HEK293 (cell line): ENCODE results near the gene SERTAD2.

Source experiments
- CTCF ChIA-PET: fragments of 350-600 bp; formaldehyde crosslinking; extraction: SDS; loops from one replicate; lab custom pipeline; 2021; ENCODE audit warnings: antibody characterized with exemption; lab: Yijun Ruan, JAX
- POLR2A ChIA-PET: fragments of 300-600 bp; formaldehyde crosslinking; extraction: SDS; loops from one replicate; lab custom pipeline; 2020; ENCODE audit warnings: antibody characterized with exemption, inconsistent platforms; lab: Yijun Ruan, JAX
- H3K27ac ChIP-seq: fragments of 200-500 bp; sonication (Bioruptor generic); 2 replicates; pipeline ENCODE4 v1.5.1; 2014; ENCODE audit warnings: low read depth, low read length, control low read depth, inconsistent platforms; ENCODE audit errors: extremely low read depth
- H3K36me3 ChIP-seq, 2 experiments: fragments of 200-500 bp in 1 of 2; sonication (Bioruptor generic) in 1 of 2; 1 replicate in 1 of 2; 2 replicates in 1 of 2; pipeline ENCODE4 v1.5.1; 2014 to 2017; ENCODE audit warnings: inconsistent platforms in 2 of 2, low read length in 2 of 2; ENCODE audit not compliant: control insufficient read depth in 2 of 2, insufficient read depth in 1 of 2
- H3K4me1 ChIP-seq: fragments of 200-500 bp; sonication (Bioruptor generic); 2 replicates; pipeline ENCODE4 v1.5.1; 2014; ENCODE audit warnings: mild to moderate bottlenecking, low read length, inconsistent platforms; ENCODE audit not compliant: control insufficient read depth, insufficient read depth
- H3K4me3 ChIP-seq: 2 replicates; pipeline ENCODE4 v1.5.1; 2011; ENCODE audit warnings: low read depth, mild to moderate bottlenecking, control low read depth, low read length, moderate library complexity
- H3K9me3 ChIP-seq: fragments of 200-500 bp; sonication (Bioruptor generic); 2 replicates; pipeline ENCODE4 v1.5.1; 2014; ENCODE audit warnings: low read depth, low read length, inconsistent platforms; ENCODE audit not compliant: control insufficient read depth, insufficient read depth
- CTCF ChIP-seq: fragments of 450-650 bp; formaldehyde crosslinking; IDR thresholded peaks from 2 replicates; pipeline ENCODE4 v1.5.1; 2016; ENCODE audit warnings: missing biosample characterization, missing genetic modification characterization
- OVOL3 ChIP-seq: fragments of 450-650 bp; formaldehyde crosslinking; IDR thresholded peaks from 2 replicates; pipeline ENCODE4 v1.5.1; 2016; ENCODE audit warnings: missing biosample characterization, missing genetic modification characterization
- PRDM2 ChIP-seq: fragments of 450-650 bp; formaldehyde crosslinking; IDR thresholded peaks from 2 replicates; pipeline ENCODE4 v1.5.1; 2016; ENCODE audit warnings: missing biosample characterization, missing genetic modification characterization, borderline replicate concordance
- PRDM6 ChIP-seq: fragments of 450-650 bp; formaldehyde crosslinking; IDR thresholded peaks from 2 replicates; pipeline ENCODE4 v1.5.1; 2017; ENCODE audit warnings: missing biosample characterization, missing genetic modification characterization
- SCRT1 ChIP-seq: fragments of 450-650 bp; formaldehyde crosslinking; IDR thresholded peaks from 2 replicates; pipeline ENCODE4 v1.5.1; 2016; ENCODE audit warnings: missing biosample characterization, missing genetic modification characterization, borderline replicate concordance
- SP3 ChIP-seq: fragments of 450-650 bp; formaldehyde crosslinking; IDR thresholded peaks from 2 replicates; pipeline ENCODE4 v1.5.1; 2016; ENCODE audit warnings: missing biosample characterization, missing genetic modification characterization
- WT1 ChIP-seq: fragments of 450-650 bp; formaldehyde crosslinking; IDR thresholded peaks from 2 replicates; pipeline ENCODE4 v1.5.1; 2016; ENCODE audit warnings: missing biosample characterization, missing genetic modification characterization
- ZBTB17 ChIP-seq: fragments of 450-650 bp; formaldehyde crosslinking; IDR thresholded peaks from 2 replicates; pipeline ENCODE4 v1.5.1; 2016; ENCODE audit warnings: missing biosample characterization, missing genetic modification characterization
- ZNF138 ChIP-seq: fragments of 450-650 bp; formaldehyde crosslinking; IDR thresholded peaks from 2 replicates; pipeline ENCODE4 v1.5.1; 2016; ENCODE audit warnings: missing biosample characterization, missing genetic modification characterization, borderline replicate concordance
- ZNF223 ChIP-seq: fragments of 450-650 bp; formaldehyde crosslinking; IDR thresholded peaks from 2 replicates; pipeline ENCODE4 v1.5.1; 2016; ENCODE audit warnings: missing biosample characterization, missing genetic modification characterization
- ZNF274 ChIP-seq, 2 experiments: fragments of 200-500 bp in 1 of 2; fragments of 450-650 bp in 1 of 2; sonication (Bioruptor generic) in 1 of 2; formaldehyde crosslinking in 1 of 2; IDR thresholded peaks; 2 replicates each; pipeline versions ENCODE4 v1.5.1 to v1.6.1; 2014 to 2016; ENCODE audit warnings: borderline replicate concordance in 1 of 2, inconsistent platforms in 1 of 2, low read length in 1 of 2, missing biosample characterization in 1 of 2, missing genetic modification characterization in 1 of 2
- ZNF423 ChIP-seq: fragments of 450-650 bp; formaldehyde crosslinking; IDR thresholded peaks from 2 replicates; pipeline ENCODE4 v1.5.1; 2016; ENCODE audit warnings: missing biosample characterization, missing genetic modification characterization
- ZNF449 ChIP-seq: fragments of 450-650 bp; formaldehyde crosslinking; IDR thresholded peaks from 2 replicates; pipeline ENCODE4 v1.5.1; 2017; ENCODE audit warnings: missing biosample characterization, mild to moderate bottlenecking, missing genetic modification characterization, moderate library complexity
- ZNF513 ChIP-seq: fragments of 450-650 bp; IDR thresholded peaks from 2 replicates; pipeline ENCODE4 v1.5.1; 2018; ENCODE audit warnings: missing biosample characterization, missing genetic modification characterization
- ZNF521 ChIP-seq: fragments of 450-650 bp; formaldehyde crosslinking; IDR thresholded peaks from 2 replicates; pipeline ENCODE4 v1.5.1; 2017; ENCODE audit warnings: missing biosample characterization, mild to moderate bottlenecking, missing genetic modification characterization
- ZNF626 ChIP-seq: fragments of 450-650 bp; sonication (Bioruptor Pico); formaldehyde crosslinking; IDR thresholded peaks from 2 replicates; pipeline ENCODE4 v1.5.1; 2018; ENCODE audit warnings: missing biosample characterization, missing genetic modification characterization, inconsistent platforms
- ZNF654 ChIP-seq: fragments of 450-650 bp; formaldehyde crosslinking; IDR thresholded peaks from 2 replicates; pipeline ENCODE4 v1.5.1; 2016; ENCODE audit warnings: low read depth, missing biosample characterization, missing genetic modification characterization

SERTAD2 gene

GRCh38 chr2:64675860-64676259 is 22.1 kb upstream of the SERTAD2 start (continued):
- no peak for TF ChIP-seq ZNF223 (tag by site-specific recombination)
- TF ChIP-seq ZNF449: no peak
- peak; percentile 36; the same call in 1 of the 2 replicates for TF ChIP-seq ZBTB17
- no peak for TF ChIP-seq SCRT1 (tag by site-specific recombination)
- TF ChIP-seq, all 188 proteins: peak for 9

- Histone ChIP-seq H3K4me3 (no peak overlapping the region), H3K27ac (no peak overlapping the region), H3K36me3 (no peaks in the 10 kb centered on the region), H3K4me1 (peaks cover 21% of the 10 kb centered on the region), H3K9me3 (no peaks in the 10 kb centered on the region)
- TF ChIP-seq ZNF138 (tag by site-specific recombination) (no peak), SP3 (no peak)
- POLR2A ChIA-PET: interaction anchor here (2.2 kb wide), 1 partner anchor 19 kb away, joined by 10 read pairs; the partner anchor contains the start of gene SERTAD2
- CTCF ChIA-PET: interaction anchor here (1.6 kb wide), 1 partner anchor 23 kb away, joined by 3 read pairs; no protein-coding TSS in a partner anchor
These were observed 19.0 kb upstream of the SERTAD2 start for GRCh38 chr2:64672708-64673107.

- TF ChIP-seq WT1 (tag by site-specific recombination): no peak
- no peak for TF ChIP-seq PRDM2
- no peak for TF ChIP-seq ZNF274 (IDR thresholded peaks at IDR 0.05; ENCODE audit: low read length)
- TF ChIP-seq ZNF274 (tag by site-specific recombination; IDR thresholded peaks at IDR 0.05; ENCODE audit: borderline replicate concordance): no peak
- no peak for TF ChIP-seq ZNF423
- no peak for TF ChIP-seq ZNF654
- TF ChIP-seq OVOL3 (tag by site-specific recombination): no peak
- TF ChIP-seq ZNF626: no peak
- TF ChIP-seq CTCF (tag by site-specific recombination): no peak
- TF ChIP-seq ZNF521 (tag by site-specific recombination): no peak
- no peak for TF ChIP-seq PRDM6 (tag by site-specific recombination)
- no peak for TF ChIP-seq ZNF513
- TF ChIP-seq, all 188 proteins: peak for 0
- peaks cover 14% of the 10 kb centered on the region for H3K4me1 ChIP-seq
- H3K9me3 ChIP-seq: no peaks in the 10 kb centered on the region
- no peak overlapping the region for H3K4me3 ChIP-seq
- H3K27ac ChIP-seq: no peak overlapping the region
- ChIA-PET POLR2A (interaction anchor here (0.7 kb wide), 1 partner anchor 28 kb away, joined by 3 read pairs; no protein-coding TSS in a partner anchor), CTCF (no interaction called here)
- H3K36me3 ChIP-seq: no peaks in the 10 kb centered on the region
These were observed 16.3 kb upstream of the SERTAD2 start for GRCh38 chr2:64670047-64670446.
